B cell (primary cell): ENCODE results near the gene BRAP. TPM values are rescaled to one million over a fixed set of nuclear protein-coding genes. Genes with fewer than 3 reads are reported as not detected.

Experiments used
- ATAC-seq: fragments of 200-7000 bp; cut with Tn5 transposase; one replicate; pipeline ENCODE4 v1.10.0; 2021; ENCODE audit warnings: low read depth, mild to moderate bottlenecking, moderate number of reproducible peaks, moderate library complexity
- CTCF ChIA-PET: fragments of 350-600 bp; sonication (Branson Sonifier 250); formaldehyde crosslinking; loops from one replicate; lab custom pipeline; 2021; ENCODE audit warnings: antibody characterized with exemption, inconsistent platforms; lab: Charles Lee
- POLR2A ChIA-PET: fragments of 350-600 bp; sonication (Branson Sonifier 250); formaldehyde crosslinking; loops from one replicate; lab custom pipeline; 2021; ENCODE audit warnings: antibody characterized with exemption; lab: Charles Lee
- DNase-seq: peaks from one replicate; pipeline ENCODE4 v3.0.0; 2013
- H2AFZ ChIP-seq: 2 replicates; pipeline ENCODE4 v1.6.1; 2012; ENCODE audit warnings: mild to moderate bottlenecking, low read depth, low read length; ENCODE audit not compliant: insufficient read depth, poor library complexity, severe bottlenecking
- H3K27ac ChIP-seq, 2 donors: 1 replicate in 1 of 2; 2 replicates in 1 of 2; pipeline ENCODE4 v1.5.1; 2012 to 2013; ENCODE audit warnings: low read length in 2 of 2, mild to moderate bottlenecking in 2 of 2, moderate library complexity in 1 of 2
- H3K27me3 ChIP-seq, 4 experiments: fragments of 200-600 bp in 1 of 4; sonication (generic) in 1 of 4; replicated peaks in 1 of 4; 1 replicate in 2 of 4; 2 replicates in 2 of 4; pipeline versions ENCODE4 v1.6.1 to v1.7.0; 2013 to 2016; ENCODE audit warnings: low read length in 3 of 4, mild to moderate bottlenecking in 2 of 4, mixed read lengths in 1 of 4, moderate library complexity in 1 of 4; ENCODE audit not compliant: insufficient read depth in 4 of 4, control insufficient read depth in 3 of 4; ENCODE audit errors: control extremely low read depth in 1 of 4
- H3K36me3 ChIP-seq, 2 experiments: replicated peaks in 1 of 2; 1 replicate in 1 of 2; 2 replicates in 1 of 2; pipeline versions ENCODE4 v1.6.1 to v1.7.1; 2013; ENCODE audit warnings: low read length in 1 of 2; ENCODE audit not compliant: insufficient read depth in 2 of 2, control insufficient read depth in 1 of 2; ENCODE audit errors: control extremely low read depth in 1 of 2, extremely low read depth in 1 of 2
- H3K4me1 ChIP-seq, 2 donors: fragments of 200-600 bp in 1 of 2; sonication (generic) in 1 of 2; 1 replicate in 1 of 2; 2 replicates in 1 of 2; pipeline versions ENCODE4 v1.5.1 to v1.6.1; 2013 to 2017; ENCODE audit warnings: low read length in 2 of 2; ENCODE audit not compliant: control insufficient read depth in 2 of 2, insufficient read depth in 2 of 2
- H3K4me2 ChIP-seq: replicated peaks from 2 replicates; pipeline ENCODE3; 2012; ENCODE audit warnings: mild to moderate bottlenecking, low read depth, low read length; ENCODE audit not compliant: poor library complexity, severe bottlenecking
- H3K4me3 ChIP-seq, 5 experiments: fragments of 200-600 bp in 1 of 5; sonication (generic) in 1 of 5; 1 replicate in 3 of 5; 2 replicates in 2 of 5; pipeline versions ENCODE4 v1.5.1 to v1.7.0; 2011 to 2016; ENCODE audit warnings: low read length in 4 of 5, mild to moderate bottlenecking in 4 of 5, low read depth in 2 of 5, control low read depth in 1 of 5, moderate library complexity in 1 of 5; ENCODE audit not compliant: insufficient read depth in 1 of 5; ENCODE audit errors: control extremely low read depth in 1 of 5, extremely low read depth in 1 of 5
- H3K79me2 ChIP-seq: fragments of 200-600 bp; sonication (generic); one replicate; pipeline ENCODE4 v1.6.0; 2016; ENCODE audit warnings: low read length; ENCODE audit not compliant: control insufficient read depth, insufficient read depth
- H3K9ac ChIP-seq: fragments of 200-600 bp; sonication (generic); 2 replicates; pipeline ENCODE4 v1.6.1; 2017; ENCODE audit warnings: mild to moderate bottlenecking, low read length, moderate library complexity
- H3K9me3 ChIP-seq, 3 donors: one replicate each; pipeline versions ENCODE4 v1.6.1 to v1.7.1; 2013; ENCODE audit warnings: low read length in 2 of 3; ENCODE audit not compliant: control insufficient read depth in 2 of 3, insufficient read depth in 1 of 3; ENCODE audit errors: control extremely low read depth in 1 of 3
- H4K20me1 ChIP-seq: 2 replicates; pipeline ENCODE4 v1.6.0; 2012; ENCODE audit warnings: mild to moderate bottlenecking, low read length; ENCODE audit not compliant: insufficient read depth, control insufficient read depth, poor library complexity, severe bottlenecking
- H3K27ac Mint-ChIP-seq: one replicate; pipeline ENCODE4 v1.8.0; 2021; ENCODE audit warnings: mixed read lengths
- H3K27me3 Mint-ChIP-seq: one replicate; pipeline ENCODE4 v1.8.0; 2021; ENCODE audit warnings: mixed read lengths
- H3K4me1 Mint-ChIP-seq: one replicate; pipeline ENCODE4 v1.8.0; 2021; ENCODE audit warnings: mixed read lengths
- H3K4me3 Mint-ChIP-seq: one replicate; pipeline ENCODE4 v1.8.0; 2021; ENCODE audit warnings: mixed read lengths
- H3K9me3 Mint-ChIP-seq: one replicate; pipeline ENCODE4 v1.8.0; 2022; ENCODE audit warnings: mixed read lengths; ENCODE audit not compliant: insufficient read depth
- CTCF ChIP-seq: fragments of 200-600 bp; IDR thresholded peaks from one replicate; pipeline ENCODE4 v1.8.0; 2022; ENCODE audit warnings: antibody characterized with exemption, mild to moderate bottlenecking
- EZH2 ChIP-seq: IDR thresholded peaks from 2 replicates; pipeline ENCODE4 v1.6.1; 2012; ENCODE audit warnings: borderline replicate concordance, low read depth, mild to moderate bottlenecking, moderate library complexity, low read length; ENCODE audit not compliant: insufficient read depth, poor library complexity, severe bottlenecking
- WGBS: methylation state at CpG from one replicate; pipeline ENCODE4 v1.1.5; 2013; ENCODE audit warnings: missing lambda C conversion rate; ENCODE audit not compliant: insufficient coverage; 5-methylcytosine and 5-hydroxymethylcytosine counted together
- intact Hi-C: fragments of 100-400 bp; cut with micrococcal nuclease; formaldehyde crosslinking; loops from one replicate; pipeline ENCODE4 v1.10.0; 2022
- polyA plus RNA-seq: library from polyadenylated mRNA; depleted of rRNA; stranded (reverse); fragments of >200 nt; gene quantifications from 2 replicates; pipeline ENCODE4 v1.2.3, GENCODE V29; 2012
- total RNA-seq, 2 donors: library from RNA; stranded (reverse); fragments of 120-200 nt in 1 of 2; gene quantifications; 1 replicate in 1 of 2; 2 replicates in 1 of 2; pipeline versions ENCODE4 v1.2.3 to v1.2.4, GENCODE V29; 2013 to 2022

Gene BRAP
- total and polyA plus RNA-seq, 2 donors (not counting 1 experiment from before 2014, with no cell fraction given): 10.4 to 25.7 TPM

- Histone ChIP-seq H3K79me2 (peaks cover 3% of the 10 kb centered on the region), H3K27me3 (no peaks in the 10 kb centered on the region), H3K4me2 (no peak overlapping the region), H3K4me3 (no peak overlapping the region), H3K9me3 (no peaks in the 10 kb centered on the region), H4K20me1 (no peaks in the 10 kb centered on the region), H3K9ac (no peak overlapping the region), H2AFZ (no peak overlapping the region), H3K4me1 (no peaks in the 10 kb centered on the region), H3K36me3 (peaks cover 12 to 60% of the 10 kb centered on the region in 2 experiments), H3K27ac (no peak overlapping the region)
- intact Hi-C loops: no loop called here
- no peak for ATAC-seq
- Mint-ChIP-seq H3K27ac (no peak overlapping the region), H3K27me3 (no peaks in the 10 kb centered on the region), H3K4me1 (no peaks in the 10 kb centered on the region), H3K4me3 (no peak overlapping the region), H3K9me3 (no peaks in the 10 kb centered on the region)
- CTCF ChIA-PET: no interaction called here
- DNase-seq: no peak
- no peak for TF ChIP-seq CTCF
- no peak for TF ChIP-seq EZH2
- WGBS: 85% methylated on average over 2 of the region's 5 CpGs
- POLR2A ChIA-PET: no interaction called here
These were observed 19.9 kb upstream of the BRAP start for GRCh38 chr12:111705672-111706071.

GRCh38 chr12:111699962-111700361 lies 14.2 kb upstream of the BRAP start:
- H3K9me3 ChIP-seq: no peaks in the 10 kb centered on the region
- Mint-ChIP-seq H3K4me1 (no peaks in the 10 kb centered on the region), H3K27ac (no peak overlapping the region), H3K27me3 (no peaks in the 10 kb centered on the region), H3K4me3 (no peak overlapping the region), H3K9me3 (no peaks in the 10 kb centered on the region)
- ChIA-PET CTCF (no interaction called here), POLR2A (no interaction called here)
- H3K27ac ChIP-seq: no peak overlapping the region
- intact Hi-C loops: no loop called here
- H3K4me1 ChIP-seq: no peaks in the 10 kb centered on the region
- no peak overlapping the region for H3K4me2 ChIP-seq
- 100% methylated on average over 1 of the region's 2 CpGs for WGBS
- H2AFZ ChIP-seq: no peak overlapping the region
- TF ChIP-seq EZH2 (no peak), CTCF (no peak)
- no peaks in the 10 kb centered on the region for H3K27me3 ChIP-seq
- H3K79me2 ChIP-seq: peaks cover 8% of the 10 kb centered on the region
- peaks cover 2 to 44% of the 10 kb centered on the region in 2 experiments for H3K36me3 ChIP-seq
- H4K20me1 ChIP-seq: no peaks in the 10 kb centered on the region
- no peak overlapping the region for H3K9ac ChIP-seq
- ATAC-seq: no peak
- no peak overlapping the region for H3K4me3 ChIP-seq
- DNase-seq: no peak
